Measurements from ENCODE around the gene THUMPD1.

GRCh38 chr16:20784204-20784603 is 42.6 kb upstream of the THUMPD1 start:
- TF ChIP-seq EZH2 (IDR thresholded peaks at IDR 0.05; ENCODE audit: insufficient read depth, poor library complexity, severe bottlenecking) (no peak), EZH2phosphoT487 (IDR thresholded peaks at IDR 0.05; ENCODE audit: insufficient read depth, low read depth) (no peak)
